A673 (cell line): Measurements from ENCODE around the gene AXL. TPM values are rescaled to one million over a fixed set of nuclear protein-coding genes. Genes with fewer than 3 reads are reported as not detected.

Experiments
- BruUV-seq: library from RNA; stranded (reverse); fragments of 400-500 nt; replicated peaks from 2 replicates; lab custom pipeline; 2021; lab: Mats Ljungman, UMichigan
- CTCF ChIA-PET: fragments of 300-600 bp; sonication (Branson Sonifier 250); formaldehyde crosslinking; loops from one replicate; lab custom pipeline; 2022; ENCODE audit warnings: antibody characterized with exemption; lab: Charles Lee
- POLR2A ChIA-PET: fragments of 300-600 bp; sonication (Branson Sonifier 250); formaldehyde crosslinking; loops from one replicate; lab custom pipeline; 2022; ENCODE audit warnings: antibody characterized with exemption; ENCODE audit not compliant: low non-redundant PET; lab: Charles Lee
- DNase-seq: peaks from one replicate; pipeline ENCODE4 v3.0.0-alpha.2; 2015; ENCODE audit warnings: low spot score
- H3K27ac ChIP-seq: fragments of 200-600 bp; sonication (generic); 2 replicates; pipeline ENCODE4 v1.5.1; 2016; ENCODE audit warnings: mixed run types, low read depth, mild to moderate bottlenecking, mixed read lengths, antibody characterized with exemption, low read length; ENCODE audit not compliant: poor library complexity, severe bottlenecking
- H3K27me3 ChIP-seq: fragments of 200-600 bp; sonication (generic); replicated peaks from 2 replicates; pipeline ENCODE4 v1.6.1; 2017; ENCODE audit warnings: mixed run types, low read depth, mild to moderate bottlenecking, mixed read lengths, antibody characterized with exemption, low read length; ENCODE audit not compliant: insufficient read depth, poor library complexity
- H3K36me3 ChIP-seq: fragments of 200-600 bp; sonication (generic); 2 replicates; pipeline ENCODE4 v1.6.1; 2016; ENCODE audit warnings: mixed run types, mild to moderate bottlenecking, mixed read lengths, antibody characterized with exemption, low read length; ENCODE audit not compliant: insufficient read depth, poor library complexity, severe bottlenecking
- H3K4me1 ChIP-seq: fragments of 200-600 bp; sonication (generic); 2 replicates; pipeline ENCODE4 v1.6.1; 2017; ENCODE audit warnings: mixed run types, mild to moderate bottlenecking, mixed read lengths, antibody characterized with exemption, low read length; ENCODE audit not compliant: insufficient read depth, poor library complexity, severe bottlenecking
- H3K4me3 ChIP-seq: fragments of 200-600 bp; sonication (generic); 2 replicates; pipeline ENCODE4 v1.5.1; 2016; ENCODE audit warnings: low read depth, mixed run types, mild to moderate bottlenecking, mixed read lengths, low read length; ENCODE audit not compliant: poor library complexity, severe bottlenecking
- H3K9me3 ChIP-seq: fragments of 200-600 bp; sonication (generic); 2 replicates; pipeline ENCODE4 v1.6.1; 2016; ENCODE audit warnings: mixed run types, low read depth, mild to moderate bottlenecking, mixed read lengths, antibody characterized with exemption, low read length; ENCODE audit not compliant: poor library complexity, severe bottlenecking
- CTCF ChIP-seq: fragments of 300-800, 200-600 bp; sonication (generic); conservative IDR thresholded peaks from 2 replicates; pipeline ENCODE4 v1.5.1; 2017; ENCODE audit warnings: low read depth, mild to moderate bottlenecking, antibody characterized with exemption, low read length, moderate library complexity, mixed read lengths
- EZH2 ChIP-seq: fragments of 200-600 bp; sonication (generic); IDR thresholded peaks from 2 replicates; pipeline ENCODE4 v1.6.1; 2017; ENCODE audit warnings: borderline replicate concordance, low read depth, mild to moderate bottlenecking, mixed read lengths, antibody characterized with exemption, low read length; ENCODE audit not compliant: poor library complexity, severe bottlenecking
- intact Hi-C: fragments of 100-400 bp; cut with micrococcal nuclease; formaldehyde crosslinking; loops from one replicate; pipeline ENCODE4 v1.10.0; 2022; ENCODE audit not compliant: unreplicated experiment
- total RNA-seq: library from RNA; stranded (reverse); gene quantifications from 2 replicates; pipeline ENCODE4 v1.2.3, GENCODE V29; 2021

The AXL gene
- total RNA-seq, 1 experiment from 2014 or later = 1.0 TPM

- H3K4me1 ChIP-seq = no peaks in the 10 kb centered on the region
- H3K27me3 ChIP-seq = peaks cover 30% of the 10 kb centered on the region
- intact Hi-C loops = no loop called here
- ChIA-PET CTCF (no interaction called here), POLR2A (no interaction called here)
- TF ChIP-seq EZH2 (no peak), CTCF (no peak)
- no peaks in the 10 kb centered on the region for H3K9me3 ChIP-seq
- no peak for DNase-seq
- H3K36me3 ChIP-seq = no peaks in the 10 kb centered on the region
- H3K4me3 ChIP-seq = no peak overlapping the region
- no peak overlapping the region for H3K27ac ChIP-seq
- no TSS peak for BruUV-seq
These were observed 23.1 kb upstream of the AXL start for GRCh38 chr19:41195675-41196497.

- TF ChIP-seq CTCF = no peak
- no peak for TF ChIP-seq EZH2
- ChIA-PET POLR2A (no interaction called here), CTCF (interaction anchor here (0.5 kb wide), 1 partner anchor 360 kb away, joined by 8 read pairs; no protein-coding TSS in a partner anchor)
- Histone ChIP-seq H3K9me3 (no peaks in the 10 kb centered on the region), H3K27ac (no peak overlapping the region), H3K4me1 (no peaks in the 10 kb centered on the region), H3K27me3 (peaks cover 6% of the 10 kb centered on the region), H3K36me3 (no peaks in the 10 kb centered on the region), H3K4me3 (no peak overlapping the region)
- no TSS peak for BruUV-seq
- intact Hi-C loops = no loop called here
- no peak for DNase-seq
These were observed 20.5 kb upstream of the AXL start for GRCh38 chr19:41198559-41198958.

GRCh38 chr19:41203371-41203770 is 15.7 kb upstream of the AXL start:
- Histone ChIP-seq H3K9me3 (no peaks in the 10 kb centered on the region), H3K4me1 (no peaks in the 10 kb centered on the region), H3K4me3 (no peak overlapping the region), H3K27ac (no peak overlapping the region), H3K36me3 (no peaks in the 10 kb centered on the region), H3K27me3 (no peaks in the 10 kb centered on the region)
- DNase-seq = no peak
- BruUV-seq = no TSS peak
- TF ChIP-seq CTCF (no peak), EZH2 (no peak)
- POLR2A ChIA-PET = no interaction called here
- intact Hi-C loops = loop anchor here (10.0 kb wide), 1 partner anchor 361 kb away; no protein-coding TSS in a partner anchor
- CTCF ChIA-PET = interaction anchor here (4.7 kb wide), 1 partner anchor 60 kb away, joined by 49 read pairs; the partner anchor contains the start of gene HNRNPUL1
